ENCODE results near the gene UBFD1. TPM values are rescaled to one million over a fixed set of nuclear protein-coding genes. Genes with fewer than 3 reads are reported as not detected.
"Not testable (repeated sequence)": the region's sequence is repeated elsewhere in the genome, so short reads cannot be mapped to it uniquely, and the experiment has no call there.

Gene UBFD1
- total RNA-seq, 1 experiment from 2014 or later, result 120 TPM

GRCh38 chr16:23557779-23558702 is 514 bp downstream of the UBFD1 start:
- no peak for DNase-seq (ENCODE audit: low read depth)
- in situ Hi-C loops (cut with HindIII; ENCODE audit: low pct_unique_long_range_greater_than_20kb, low sequenced_read_pairs), result no loop called here

DNA sequence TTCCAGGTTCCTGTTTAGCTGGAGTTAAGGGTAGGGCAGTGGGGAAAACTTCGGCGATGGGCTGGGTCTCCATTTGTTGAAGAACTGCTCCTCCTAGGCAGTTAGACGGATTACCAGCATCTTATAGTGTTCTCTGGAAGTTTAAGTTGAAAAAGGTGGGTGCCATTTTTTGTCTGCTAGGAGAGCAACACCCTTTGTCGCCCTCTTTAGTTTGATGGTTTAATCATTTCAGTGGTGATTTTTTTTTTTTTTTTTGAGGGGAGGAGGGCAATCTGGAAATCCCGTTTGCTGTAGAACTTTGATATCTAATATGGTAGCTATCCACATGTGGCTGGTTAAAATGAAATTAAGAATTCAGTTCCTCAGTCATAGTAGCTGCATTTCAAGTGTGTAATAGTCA is 4.1 kb downstream of the UBFD1 start:
- in situ Hi-C loops (cut with HindIII; ENCODE audit: low pct_unique_long_range_greater_than_20kb, low sequenced_read_pairs), result no loop called here
- no peak for DNase-seq (ENCODE audit: low read depth)

DNA sequence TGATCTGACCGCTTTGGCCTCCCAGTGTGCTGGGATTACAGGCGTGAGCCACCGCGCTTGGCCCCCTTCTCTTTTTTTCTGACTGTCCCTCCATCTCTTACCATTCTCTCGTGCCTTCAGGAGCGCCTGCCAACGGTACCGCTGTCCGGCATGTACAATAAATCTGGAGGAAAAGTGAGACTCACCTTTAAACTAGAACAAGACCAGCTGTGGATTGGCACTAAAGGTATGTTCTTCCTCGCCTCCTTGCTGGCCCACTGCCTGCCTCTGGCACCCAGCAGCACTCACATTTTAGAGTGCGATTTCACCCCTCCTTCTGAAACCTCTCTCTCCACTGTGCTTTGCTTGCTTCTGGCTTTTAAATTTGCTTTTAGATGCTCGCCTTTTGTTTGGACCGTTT is 5.0 kb downstream of the UBFD1 start:
- in situ Hi-C loops (cut with HindIII; ENCODE audit: low pct_unique_long_range_greater_than_20kb, low sequenced_read_pairs), result no loop called here
- no peak for DNase-seq (ENCODE audit: low read depth)

DNA sequence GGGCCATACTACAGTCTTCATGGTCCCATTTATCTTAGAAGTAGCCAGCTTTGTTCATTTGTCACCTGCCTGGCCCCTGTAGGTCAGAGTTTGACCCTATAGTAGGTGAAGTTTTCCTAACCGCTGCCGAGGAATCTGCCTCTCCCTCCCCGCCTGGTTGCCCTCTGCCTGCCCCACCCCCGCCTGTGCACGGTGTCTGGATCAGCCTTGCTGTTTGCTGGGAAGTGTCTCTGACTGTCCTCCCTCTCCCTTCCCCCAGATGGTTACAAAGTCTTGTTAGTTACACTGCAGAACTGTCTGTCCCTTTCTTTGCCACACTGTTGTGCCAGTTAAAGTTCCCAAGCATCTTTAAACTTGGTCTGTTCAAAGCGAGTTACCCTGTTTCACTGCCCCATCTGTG is 5.7 kb downstream of the UBFD1 start:
- in situ Hi-C loops (cut with HindIII; ENCODE audit: low pct_unique_long_range_greater_than_20kb, low sequenced_read_pairs), result no loop called here
- no peak for DNase-seq (ENCODE audit: low read depth)

GRCh38 chr16:23564575-23565363 is 7.2 kb downstream of the UBFD1 start:
- DNase-seq (ENCODE audit: low read depth), result no peak
- in situ Hi-C loops (cut with HindIII; ENCODE audit: low pct_unique_long_range_greater_than_20kb, low sequenced_read_pairs), result no loop called here

- no peak for DNase-seq (ENCODE audit: low read depth)
- in situ Hi-C loops (cut with HindIII; ENCODE audit: low pct_unique_long_range_greater_than_20kb, low sequenced_read_pairs), result no loop called here
Observed at GRCh38 chr16:23566724-23567123, 9.2 kb downstream of the UBFD1 start.

DNA sequence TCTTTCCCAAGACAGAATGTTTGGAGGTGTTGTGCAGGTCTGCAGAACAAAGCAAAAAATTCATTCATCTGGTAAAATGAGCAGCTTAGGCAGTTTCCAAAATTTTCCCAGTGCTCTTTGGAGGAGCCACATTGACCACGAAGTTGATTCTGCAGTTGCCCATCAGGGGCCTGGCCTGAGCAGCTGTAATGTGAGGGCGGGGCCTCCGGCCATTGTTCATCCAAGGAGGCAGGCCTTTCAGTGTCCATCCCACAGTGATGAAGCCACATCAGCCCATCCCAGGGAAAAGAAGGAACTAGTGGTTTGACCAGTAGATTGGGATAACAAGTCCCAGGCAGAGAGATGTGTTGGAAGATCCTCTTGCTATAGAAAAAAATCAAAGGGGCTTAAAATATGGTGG is 10.1 kb downstream of the UBFD1 start:
- DNase-seq (ENCODE audit: low read depth), result no peak
- in situ Hi-C loops (cut with HindIII; ENCODE audit: low pct_unique_long_range_greater_than_20kb, low sequenced_read_pairs), result no loop called here

- no peak for DNase-seq (ENCODE audit: low read depth)
- in situ Hi-C loops (cut with HindIII; ENCODE audit: low pct_unique_long_range_greater_than_20kb, low sequenced_read_pairs), result no loop called here
Observed at GRCh38 chr16:23570992-23571632, 13.6 kb downstream of the UBFD1 start.

DNA sequence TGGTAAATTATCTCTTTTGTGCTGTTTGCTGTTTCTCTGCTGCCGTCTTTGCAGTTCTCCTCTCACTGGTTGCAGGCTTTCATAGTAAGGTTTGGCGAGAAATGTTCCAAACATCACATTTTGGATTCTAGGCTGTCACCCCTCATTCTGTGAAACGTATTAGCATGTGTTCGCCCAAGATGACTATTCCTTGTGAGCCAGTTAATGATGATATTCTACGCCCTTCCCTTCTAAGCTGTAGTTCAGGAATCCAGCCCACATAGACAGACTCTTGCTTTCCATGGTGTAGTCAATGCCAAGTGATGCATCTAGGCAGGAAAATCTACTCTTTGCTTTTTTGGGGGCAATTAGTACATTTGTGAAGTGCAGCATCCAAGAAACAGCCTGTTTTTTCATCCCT is 14.4 kb downstream of the UBFD1 start:
- in situ Hi-C loops (cut with HindIII; ENCODE audit: low pct_unique_long_range_greater_than_20kb, low sequenced_read_pairs), result no loop called here

GRCh38 chr16:23572394-23572793 is 14.9 kb downstream of the UBFD1 start:
- DNase-seq (ENCODE audit: low read depth), result no peak
- in situ Hi-C loops (cut with HindIII; ENCODE audit: low pct_unique_long_range_greater_than_20kb, low sequenced_read_pairs), result no loop called here

More for the DNA sequence above, 14.4 kb downstream of the UBFD1 start:
- DNase-seq (ENCODE audit: low read depth), result no peak

GRCh38 chr16:23573817-23574216 is 16.3 kb downstream of the UBFD1 start:
- in situ Hi-C loops (cut with HindIII; ENCODE audit: low pct_unique_long_range_greater_than_20kb, low sequenced_read_pairs), result no loop called here
- DNase-seq (ENCODE audit: low read depth), result no peak

DNA sequence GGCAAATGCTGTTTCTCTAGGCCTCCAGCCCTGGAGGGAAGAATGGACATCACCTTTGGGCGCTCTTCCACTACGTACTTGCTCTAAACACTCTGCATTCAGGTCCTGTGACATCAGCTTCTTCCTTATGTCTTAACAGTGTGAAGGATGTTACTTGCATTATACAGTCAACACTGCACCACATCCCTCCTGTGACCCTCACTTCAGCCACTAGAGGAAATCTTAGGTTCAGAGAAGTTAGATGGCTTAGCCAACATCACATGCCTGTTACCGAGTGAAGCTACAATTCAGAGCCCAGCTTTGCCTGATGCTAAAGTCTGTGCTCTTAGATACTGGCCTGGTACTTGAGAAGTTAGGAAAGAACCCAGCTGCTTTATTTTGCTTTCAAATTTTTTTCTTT is 18.3 kb downstream of the UBFD1 start:
- no peak for DNase-seq (ENCODE audit: low read depth)
- in situ Hi-C loops (cut with HindIII; ENCODE audit: low pct_unique_long_range_greater_than_20kb, low sequenced_read_pairs), result no loop called here

GRCh38 chr16:23577493-23577892 is 20.0 kb downstream of the UBFD1 start:
- in situ Hi-C loops (cut with HindIII; ENCODE audit: low pct_unique_long_range_greater_than_20kb, low sequenced_read_pairs), result no loop called here
- no peak for DNase-seq (ENCODE audit: low read depth)

GRCh38 chr16:23578101-23578830 is 20.7 kb downstream of the UBFD1 start:
- DNase-seq (ENCODE audit: low read depth), result no peak
- in situ Hi-C loops (cut with HindIII; ENCODE audit: low pct_unique_long_range_greater_than_20kb, low sequenced_read_pairs), result no loop called here

DNA sequence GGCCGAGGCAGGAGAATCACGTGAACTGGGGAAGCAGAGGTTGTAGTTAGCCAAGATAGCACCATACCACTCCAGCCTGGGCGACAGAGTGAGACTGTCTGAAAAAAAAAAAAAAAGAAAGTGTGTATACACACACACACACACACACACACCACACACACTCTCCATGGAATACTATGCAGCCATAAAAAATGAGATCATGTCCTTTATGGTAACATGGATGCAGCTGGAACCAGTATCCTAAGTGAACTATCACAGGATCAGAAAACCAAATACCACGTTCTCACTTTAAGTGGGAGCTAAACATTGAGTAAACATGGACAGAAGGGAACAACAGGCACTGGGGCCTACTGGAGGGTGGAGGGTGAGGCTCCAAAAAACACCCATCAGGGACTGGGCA is 21.8 kb downstream of the UBFD1 start:
- in situ Hi-C loops (cut with HindIII; ENCODE audit: low pct_unique_long_range_greater_than_20kb, low sequenced_read_pairs), result no loop called here
- no peak for DNase-seq (ENCODE audit: low read depth)

- no peak for DNase-seq (ENCODE audit: low read depth)
- in situ Hi-C loops (cut with HindIII; ENCODE audit: low pct_unique_long_range_greater_than_20kb, low sequenced_read_pairs), result no loop called here
Observed at GRCh38 chr16:23580391-23580790, 22.9 kb downstream of the UBFD1 start.

GRCh38 chr16:23581764-23582163 is 24.2 kb downstream of the UBFD1 start:
- DNase-seq (ENCODE audit: low read depth), result no peak
- in situ Hi-C loops (cut with HindIII; ENCODE audit: low pct_unique_long_range_greater_than_20kb, low sequenced_read_pairs), result no loop called here

DNA sequence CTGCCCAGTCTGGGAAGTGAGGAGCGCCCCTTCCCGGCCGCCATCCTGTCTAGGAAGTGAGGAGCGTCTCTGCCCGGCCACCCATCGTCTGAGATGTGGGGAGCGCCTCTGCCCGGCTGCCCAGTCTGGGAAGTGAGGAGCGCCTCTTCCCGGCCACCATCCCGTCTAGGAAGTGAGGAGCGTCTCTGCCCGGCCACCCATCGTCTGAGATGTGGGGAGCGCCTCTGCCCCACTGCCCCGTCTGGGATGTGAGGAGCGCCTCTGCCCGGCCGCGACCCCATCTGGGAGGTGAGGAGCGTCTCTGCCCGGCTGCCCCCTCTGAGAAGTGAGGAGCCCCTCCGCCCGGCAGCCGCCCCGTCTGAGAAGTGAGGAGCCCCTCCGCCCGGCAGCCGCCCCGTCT is 25.7 kb downstream of the UBFD1 start:
- in situ Hi-C loops (cut with HindIII; ENCODE audit: low pct_unique_long_range_greater_than_20kb, low sequenced_read_pairs); DNase-seq (ENCODE audit: low read depth): not testable (repeated sequence)

Data from Caki2 (cell line).